ENCODE results near the gene MEGF6. TPM values are rescaled to one million over a fixed set of nuclear protein-coding genes. Genes with fewer than 3 reads are reported as not detected.

MEGF6 gene
- total RNA-seq (14.5 TPM), polyA plus RNA-seq (23.5 TPM)

GRCh38 chr1:3611170-3612019 lies at the start of gene MEGF6:
MEGF6 (minus strand) TSS chr1:3611508; CDS start chr1:3611268, 240 bp downstream.
- WGBS = under 1% methylated on average over 87 of the region's 87 CpGs
- Histone ChIP-seq H3K4me3 (ENCODE audit: low read depth, low read length) (peak within 1 kb of the TSS; percentile 36), H3K36me3 (ENCODE audit: insufficient read depth) (no peaks in the 10 kb centered on the region), H3K27ac (ENCODE audit: low read depth) (no peak within 1 kb of the TSS), H3K4me1 (ENCODE audit: insufficient read depth) (no peaks in the 10 kb centered on the region)
- DNase-seq (ENCODE audit: extremely low spot score) = no peak

GRCh38 chr1:3660704-3661103 lies 49.4 kb upstream of the MEGF6 start:
- no peak overlapping the region for H3K4me3 ChIP-seq (ENCODE audit: low read depth, low read length)
- no peak for DNase-seq (ENCODE audit: extremely low spot score)
- 37% methylated on average over 2 of the region's 2 CpGs for WGBS
- H3K36me3 ChIP-seq (ENCODE audit: insufficient read depth) = no peaks in the 10 kb centered on the region
- no peaks in the 10 kb centered on the region for H3K4me1 ChIP-seq (ENCODE audit: insufficient read depth)
- H3K27ac ChIP-seq (ENCODE audit: low read depth) = no peak overlapping the region

- DNase-seq (ENCODE audit: extremely low spot score) = no peak
- Histone ChIP-seq H3K4me3 (ENCODE audit: low read depth, low read length) (no peak overlapping the region), H3K36me3 (ENCODE audit: insufficient read depth) (no peaks in the 10 kb centered on the region), H3K4me1 (ENCODE audit: insufficient read depth) (no peaks in the 10 kb centered on the region), H3K27ac (ENCODE audit: low read depth) (no peak overlapping the region)
- whole genome bisulfite sequencing = 85% methylated on average over 15 of the region's 15 CpGs
These were observed 47.8 kb upstream of the MEGF6 start for GRCh38 chr1:3659093-3659492.

- H3K4me3 ChIP-seq (ENCODE audit: low read depth, low read length) = no peak overlapping the region
- whole genome bisulfite sequencing = 20% methylated on average over 14 of the region's 14 CpGs
- no peaks in the 10 kb centered on the region for H3K36me3 ChIP-seq (ENCODE audit: insufficient read depth)
- DNase-seq (ENCODE audit: extremely low spot score) = no peak
- H3K27ac ChIP-seq (ENCODE audit: low read depth) = no peak overlapping the region
- no peaks in the 10 kb centered on the region for H3K4me1 ChIP-seq (ENCODE audit: insufficient read depth)
These were observed 46.9 kb upstream of the MEGF6 start for GRCh38 chr1:3658231-3658615.

- H3K4me1 ChIP-seq (ENCODE audit: insufficient read depth) = no peaks in the 10 kb centered on the region
- no peak overlapping the region for H3K4me3 ChIP-seq (ENCODE audit: low read depth, low read length)
- 62% methylated on average over 26 of the region's 26 CpGs for WGBS
- DNase-seq (ENCODE audit: extremely low spot score) = no peak
- H3K27ac ChIP-seq (ENCODE audit: low read depth) = no peak overlapping the region
- H3K36me3 ChIP-seq (ENCODE audit: insufficient read depth) = no peaks in the 10 kb centered on the region
These were observed 46.4 kb upstream of the MEGF6 start for GRCh38 chr1:3657578-3658230.

- no peak overlapping the region for H3K27ac ChIP-seq (ENCODE audit: low read depth)
- H3K4me3 ChIP-seq (ENCODE audit: low read depth, low read length) = no peak overlapping the region
- DNase-seq (ENCODE audit: extremely low spot score) = no peak
- H3K4me1 ChIP-seq (ENCODE audit: insufficient read depth) = no peaks in the 10 kb centered on the region
- WGBS = 71% methylated on average over 6 of the region's 6 CpGs
- no peaks in the 10 kb centered on the region for H3K36me3 ChIP-seq (ENCODE audit: insufficient read depth)
These were observed 45.8 kb upstream of the MEGF6 start for GRCh38 chr1:3657096-3657475.

GRCh38 chr1:3656450-3657095 lies 45.3 kb upstream of the MEGF6 start:
- no peak for DNase-seq (ENCODE audit: extremely low spot score)
- no peaks in the 10 kb centered on the region for H3K4me1 ChIP-seq (ENCODE audit: insufficient read depth)
- 82% methylated on average over 13 of the region's 13 CpGs for WGBS
- no peak overlapping the region for H3K4me3 ChIP-seq (ENCODE audit: low read depth, low read length)
- H3K27ac ChIP-seq (ENCODE audit: low read depth) = no peak overlapping the region
- H3K36me3 ChIP-seq (ENCODE audit: insufficient read depth) = no peaks in the 10 kb centered on the region

- 82% methylated on average over 22 of the region's 22 CpGs for WGBS
- DNase-seq (ENCODE audit: extremely low spot score) = no peak
These were observed 43.4 kb upstream of the MEGF6 start for GRCh38 chr1:3654549-3655281.

GRCh38 chr1:3653286-3653618 lies 41.9 kb upstream of the MEGF6 start:
- no peak overlapping the region for H3K4me3 ChIP-seq (ENCODE audit: low read depth, low read length)
- no peak for DNase-seq (ENCODE audit: extremely low spot score)
- H3K36me3 ChIP-seq (ENCODE audit: insufficient read depth) = no peaks in the 10 kb centered on the region
- WGBS = 20% methylated on average over 10 of the region's 10 CpGs
- H3K4me1 ChIP-seq (ENCODE audit: insufficient read depth) = no peaks in the 10 kb centered on the region
- no peak overlapping the region for H3K27ac ChIP-seq (ENCODE audit: low read depth)

More at GRCh38 chr1:3654549-3655281, 43.4 kb upstream of the MEGF6 start:
- H3K27ac ChIP-seq (ENCODE audit: low read depth) = no peak overlapping the region
- no peak overlapping the region for H3K4me3 ChIP-seq (ENCODE audit: low read depth, low read length)
- no peaks in the 10 kb centered on the region for H3K36me3 ChIP-seq (ENCODE audit: insufficient read depth)
- H3K4me1 ChIP-seq (ENCODE audit: insufficient read depth) = no peaks in the 10 kb centered on the region

- no peak overlapping the region for H3K27ac ChIP-seq (ENCODE audit: low read depth)
- no peak for DNase-seq (ENCODE audit: extremely low spot score)
- no peaks in the 10 kb centered on the region for H3K36me3 ChIP-seq (ENCODE audit: insufficient read depth)
- no peaks in the 10 kb centered on the region for H3K4me1 ChIP-seq (ENCODE audit: insufficient read depth)
- peak overlapping the region; percentile 41 for H3K4me3 ChIP-seq (ENCODE audit: low read depth, low read length)
- WGBS = 2% methylated on average over 68 of the region's 68 CpGs
These were observed 41.4 kb upstream of the MEGF6 start for GRCh38 chr1:3652548-3653285.

- Histone ChIP-seq H3K4me3 (ENCODE audit: low read depth, low read length) (peak within 1 kb of the TSS; percentile 41), H3K36me3 (ENCODE audit: insufficient read depth) (no peaks in the 10 kb centered on the region), H3K27ac (ENCODE audit: low read depth) (no peak within 1 kb of the TSS), H3K4me1 (ENCODE audit: insufficient read depth) (no peaks in the 10 kb centered on the region)
- DNase-seq (ENCODE audit: extremely low spot score) = no peak
- WGBS = under 1% methylated on average over 80 of the region's 80 CpGs
These were observed 40.7 kb upstream of the MEGF6 start, which contains the start of gene TP73 for GRCh38 chr1:3651930-3652547. TP73 (plus strand) TSS chr1:3652516; CDS start chr1:3682366, 29,850 bp downstream.

GRCh38 chr1:3651026-3651929 lies 40.0 kb upstream of the MEGF6 start:
- no peaks in the 10 kb centered on the region for H3K36me3 ChIP-seq (ENCODE audit: insufficient read depth)
- no peak for DNase-seq (ENCODE audit: extremely low spot score)
- no peak overlapping the region for H3K27ac ChIP-seq (ENCODE audit: low read depth)
- H3K4me1 ChIP-seq (ENCODE audit: insufficient read depth) = no peaks in the 10 kb centered on the region
- WGBS = 3% methylated on average over 83 of the region's 83 CpGs
- H3K4me3 ChIP-seq (ENCODE audit: low read depth, low read length) = peak overlapping the region; percentile 41
